Measurements from ENCODE around the gene CNTLN. TPM values are rescaled to one million over a fixed set of nuclear protein-coding genes. Genes with fewer than 3 reads are reported as not detected.
"Not testable (repeated sequence)": the region's sequence is repeated elsewhere in the genome, so short reads cannot be mapped to it uniquely, and the experiment has no call there.

CNTLN gene
- total RNA-seq, 1 donor from 2014 or later = 16.5 TPM

GRCh38 chr9:17191082-17191481 is 56.2 kb downstream of the CNTLN start:
- DNase-seq = no peak

GRCh38 chr9:17204611-17205152 is 69.8 kb downstream of the CNTLN start:
- no peak for DNase-seq

GRCh38 chr9:17216011-17216410 is 81.2 kb downstream of the CNTLN start:
- no peak for DNase-seq

GRCh38 chr9:17216646-17217045 is 81.8 kb downstream of the CNTLN start:
- DNase-seq = no peak

- DNase-seq = no peak
These were observed 82.4 kb downstream of the CNTLN start for GRCh38 chr9:17217272-17217671.

- DNase-seq = no peak
These were observed 84.4 kb downstream of the CNTLN start for GRCh38 chr9:17219261-17219660.

GRCh38 chr9:17222932-17223331 is 88.1 kb downstream of the CNTLN start:
- DNase-seq = no peak

- no peak for DNase-seq
These were observed 90.6 kb downstream of the CNTLN start for GRCh38 chr9:17225407-17225806.

- DNase-seq = no peak
These were observed 95.2 kb downstream of the CNTLN start for GRCh38 chr9:17229945-17230560.

- no peak for DNase-seq
These were observed 95.8 kb downstream of the CNTLN start for GRCh38 chr9:17230646-17231045.

GRCh38 chr9:17236147-17236546 is 101.3 kb downstream of the CNTLN start:
- no peak for DNase-seq

GRCh38 chr9:17246770-17247169 is 111.9 kb downstream of the CNTLN start:
- DNase-seq = no peak

- DNase-seq = no peak
These were observed 116.3 kb downstream of the CNTLN start for GRCh38 chr9:17251100-17251499.

GRCh38 chr9:17268531-17269188 is 133.8 kb downstream of the CNTLN start:
- not testable (repeated sequence) for DNase-seq

- DNase-seq = no peak
These were observed 135.0 kb downstream of the CNTLN start for GRCh38 chr9:17269799-17270198.

- no peak for DNase-seq
These were observed 137.7 kb downstream of the CNTLN start for GRCh38 chr9:17272536-17272935.

GRCh38 chr9:17280350-17281012 is 145.6 kb downstream of the CNTLN start:
- no peak for DNase-seq

GRCh38 chr9:17290673-17291072 is 155.8 kb downstream of the CNTLN start:
- DNase-seq = not testable (repeated sequence)

GRCh38 chr9:17291766-17292165 is 156.9 kb downstream of the CNTLN start:
- DNase-seq = no peak

GRCh38 chr9:17293685-17294084 is 158.8 kb downstream of the CNTLN start:
- DNase-seq = no peak

- DNase-seq = no peak
These were observed 160.2 kb downstream of the CNTLN start for GRCh38 chr9:17294822-17295624.

- no peak for DNase-seq
These were observed 180.5 kb downstream of the CNTLN start for GRCh38 chr9:17315341-17315740.

Measured in occipital lobe (tissue), 2 donors.